Measurements from ENCODE around the gene TNRC6A. TPM values are rescaled to one million over a fixed set of nuclear protein-coding genes. Genes with fewer than 3 reads are reported as not detected.

Gene TNRC6A
- total and polyA plus RNA-seq, 9 of the 15 experiments (the other 6 are each of a cell fraction or from before 2014, with no cell fraction given): 3.4 to 32.1 (median 26.6) TPM

DNA sequence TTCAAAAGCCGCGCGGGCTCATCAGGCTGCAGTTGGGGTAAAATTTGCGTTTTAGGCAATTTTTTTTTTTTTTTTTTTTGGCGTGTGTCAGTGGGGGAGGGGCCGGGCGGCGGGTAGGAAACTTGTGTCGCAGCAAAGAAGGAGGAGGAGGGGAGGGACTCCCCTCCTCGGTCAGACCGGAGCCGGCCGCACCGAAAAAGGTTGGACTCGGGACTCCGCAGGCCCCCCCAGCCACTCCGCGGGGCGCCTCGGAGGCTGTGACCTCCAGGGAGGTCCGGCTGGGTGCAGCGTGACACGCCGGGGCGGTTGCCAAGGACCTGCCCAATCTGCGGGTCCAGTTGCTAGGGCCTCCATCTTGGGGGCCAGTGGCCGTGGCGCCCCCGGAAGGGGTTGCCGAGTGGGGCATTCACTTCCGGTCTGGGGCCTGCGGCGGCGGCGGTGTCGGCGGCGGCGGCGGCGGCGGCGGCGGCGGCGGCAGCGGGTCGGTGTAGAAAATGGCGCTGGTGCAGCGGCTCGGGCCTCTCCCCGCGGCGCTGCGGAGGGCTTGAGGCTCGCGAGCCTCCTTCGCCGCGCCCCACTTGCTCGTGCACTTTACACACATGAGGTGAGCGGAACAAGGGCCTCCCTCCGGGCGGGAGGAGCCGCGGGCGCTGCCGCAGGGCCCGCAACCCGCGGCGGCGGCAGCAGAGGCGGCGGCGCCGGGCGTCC is at the start of gene TNRC6A (continued):
- TF ChIP-seq, protein P1, sequence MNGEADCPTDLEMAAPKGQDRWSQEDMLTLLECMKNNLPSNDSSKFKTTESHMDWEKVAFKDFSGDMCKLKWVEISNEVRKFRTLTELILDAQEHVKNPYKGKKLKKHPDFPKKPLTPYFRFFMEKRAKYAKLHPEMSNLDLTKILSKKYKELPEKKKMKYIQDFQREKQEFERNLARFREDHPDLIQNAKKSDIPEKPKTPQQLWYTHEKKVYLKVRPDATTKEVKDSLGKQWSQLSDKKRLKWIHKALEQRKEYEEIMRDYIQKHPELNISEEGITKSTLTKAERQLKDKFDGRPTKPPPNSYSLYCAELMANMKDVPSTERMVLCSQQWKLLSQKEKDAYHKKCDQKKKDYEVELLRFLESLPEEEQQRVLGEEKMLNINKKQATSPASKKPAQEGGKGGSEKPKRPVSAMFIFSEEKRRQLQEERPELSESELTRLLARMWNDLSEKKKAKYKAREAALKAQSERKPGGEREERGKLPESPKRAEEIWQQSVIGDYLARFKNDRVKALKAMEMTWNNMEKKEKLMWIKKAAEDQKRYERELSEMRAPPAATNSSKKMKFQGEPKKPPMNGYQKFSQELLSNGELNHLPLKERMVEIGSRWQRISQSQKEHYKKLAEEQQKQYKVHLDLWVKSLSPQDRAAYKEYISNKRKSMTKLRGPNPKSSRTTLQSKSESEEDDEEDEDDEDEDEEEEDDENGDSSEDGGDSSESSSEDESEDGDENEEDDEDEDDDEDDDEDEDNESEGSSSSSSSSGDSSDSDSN (IDR thresholded peaks at IDR 0.05; ENCODE audit: borderline replicate concordance in 1 of 2, low read depth in 2 of 2, low read length in 2 of 2): peak; percentile 7 to 42; a peak in 3 of 4 replicates
- 0 out of 2 replicates have a peak, but pooled peaks have one; percentile 54 for TF ChIP-seq ZNF644 (tag; IDR thresholded peaks at IDR 0.05; ENCODE audit: low read depth)
- no peak for TF ChIP-seq ELF2 (CRISPR knock-in tag; IDR thresholded peaks at IDR 0.05)
- TF ChIP-seq ELF1 (tag; IDR thresholded peaks at IDR 0.05): peak; percentile 65
- peak; percentile 88 for TF ChIP-seq CTBP1 (IDR thresholded peaks at IDR 0.05; ENCODE audit: borderline replicate concordance)
- TF ChIP-seq, protein P2, sequence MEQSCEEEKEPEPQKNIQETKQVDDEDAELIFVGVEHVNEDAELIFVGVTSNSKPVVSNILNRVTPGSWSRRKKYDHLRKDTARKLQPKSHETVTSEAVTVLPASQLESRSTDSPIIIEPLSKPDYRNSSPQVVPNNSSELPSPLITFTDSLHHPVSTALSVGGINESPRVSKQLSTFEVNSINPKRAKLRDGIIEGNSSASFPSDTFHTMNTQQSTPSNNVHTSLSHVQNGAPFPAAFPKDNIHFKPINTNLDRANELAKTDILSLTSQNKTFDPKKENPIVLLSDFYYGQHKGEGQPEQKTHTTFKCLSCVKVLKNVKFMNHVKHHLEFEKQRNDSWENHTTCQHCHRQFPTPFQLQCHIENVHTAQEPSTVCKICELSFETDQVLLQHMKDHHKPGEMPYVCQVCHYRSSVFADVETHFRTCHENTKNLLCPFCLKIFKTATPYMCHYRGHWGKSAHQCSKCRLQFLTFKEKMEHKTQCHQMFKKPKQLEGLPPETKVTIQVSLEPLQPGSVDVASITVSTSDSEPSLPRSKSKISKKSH (CRISPR knock-in tag; IDR thresholded peaks at IDR 0.05): no peak
- TF ChIP-seq, protein P3, sequence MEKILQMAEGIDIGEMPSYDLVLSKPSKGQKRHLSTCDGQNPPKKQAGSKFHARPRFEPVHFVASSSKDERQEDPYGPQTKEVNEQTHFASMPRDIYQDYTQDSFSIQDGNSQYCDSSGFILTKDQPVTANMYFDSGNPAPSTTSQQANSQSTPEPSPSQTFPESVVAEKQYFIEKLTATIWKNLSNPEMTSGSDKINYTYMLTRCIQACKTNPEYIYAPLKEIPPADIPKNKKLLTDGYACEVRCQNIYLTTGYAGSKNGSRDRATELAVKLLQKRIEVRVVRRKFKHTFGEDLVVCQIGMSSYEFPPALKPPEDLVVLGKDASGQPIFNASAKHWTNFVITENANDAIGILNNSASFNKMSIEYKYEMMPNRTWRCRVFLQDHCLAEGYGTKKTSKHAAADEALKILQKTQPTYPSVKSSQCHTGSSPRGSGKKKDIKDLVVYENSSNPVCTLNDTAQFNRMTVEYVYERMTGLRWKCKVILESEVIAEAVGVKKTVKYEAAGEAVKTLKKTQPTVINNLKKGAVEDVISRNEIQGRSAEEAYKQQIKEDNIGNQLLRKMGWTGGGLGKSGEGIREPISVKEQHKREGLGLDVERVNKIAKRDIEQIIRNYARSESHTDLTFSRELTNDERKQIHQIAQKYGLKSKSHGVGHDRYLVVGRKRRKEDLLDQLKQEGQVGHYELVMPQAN (IDR thresholded peaks at IDR 0.05; ENCODE audit: borderline replicate concordance): peak; percentile 80
- TF ChIP-seq, protein P4, sequence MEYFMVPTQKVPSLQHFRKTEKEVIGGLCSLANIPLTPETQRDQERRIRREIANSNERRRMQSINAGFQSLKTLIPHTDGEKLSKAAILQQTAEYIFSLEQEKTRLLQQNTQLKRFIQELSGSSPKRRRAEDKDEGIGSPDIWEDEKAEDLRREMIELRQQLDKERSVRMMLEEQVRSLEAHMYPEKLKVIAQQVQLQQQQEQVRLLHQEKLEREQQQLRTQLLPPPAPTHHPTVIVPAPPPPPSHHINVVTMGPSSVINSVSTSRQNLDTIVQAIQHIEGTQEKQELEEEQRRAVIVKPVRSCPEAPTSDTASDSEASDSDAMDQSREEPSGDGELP (CRISPR knock-in tag; IDR thresholded peaks at IDR 0.05; ENCODE audit: borderline replicate concordance): peak; percentile 61; the same call in 1 of the 2 replicates
- TF ChIP-seq RUNX1 (IDR thresholded peaks at IDR 0.05; ENCODE audit: low read depth): 0 out of 2 replicates have a peak, but pooled peaks have one; percentile 22
- TF ChIP-seq, protein P5, sequence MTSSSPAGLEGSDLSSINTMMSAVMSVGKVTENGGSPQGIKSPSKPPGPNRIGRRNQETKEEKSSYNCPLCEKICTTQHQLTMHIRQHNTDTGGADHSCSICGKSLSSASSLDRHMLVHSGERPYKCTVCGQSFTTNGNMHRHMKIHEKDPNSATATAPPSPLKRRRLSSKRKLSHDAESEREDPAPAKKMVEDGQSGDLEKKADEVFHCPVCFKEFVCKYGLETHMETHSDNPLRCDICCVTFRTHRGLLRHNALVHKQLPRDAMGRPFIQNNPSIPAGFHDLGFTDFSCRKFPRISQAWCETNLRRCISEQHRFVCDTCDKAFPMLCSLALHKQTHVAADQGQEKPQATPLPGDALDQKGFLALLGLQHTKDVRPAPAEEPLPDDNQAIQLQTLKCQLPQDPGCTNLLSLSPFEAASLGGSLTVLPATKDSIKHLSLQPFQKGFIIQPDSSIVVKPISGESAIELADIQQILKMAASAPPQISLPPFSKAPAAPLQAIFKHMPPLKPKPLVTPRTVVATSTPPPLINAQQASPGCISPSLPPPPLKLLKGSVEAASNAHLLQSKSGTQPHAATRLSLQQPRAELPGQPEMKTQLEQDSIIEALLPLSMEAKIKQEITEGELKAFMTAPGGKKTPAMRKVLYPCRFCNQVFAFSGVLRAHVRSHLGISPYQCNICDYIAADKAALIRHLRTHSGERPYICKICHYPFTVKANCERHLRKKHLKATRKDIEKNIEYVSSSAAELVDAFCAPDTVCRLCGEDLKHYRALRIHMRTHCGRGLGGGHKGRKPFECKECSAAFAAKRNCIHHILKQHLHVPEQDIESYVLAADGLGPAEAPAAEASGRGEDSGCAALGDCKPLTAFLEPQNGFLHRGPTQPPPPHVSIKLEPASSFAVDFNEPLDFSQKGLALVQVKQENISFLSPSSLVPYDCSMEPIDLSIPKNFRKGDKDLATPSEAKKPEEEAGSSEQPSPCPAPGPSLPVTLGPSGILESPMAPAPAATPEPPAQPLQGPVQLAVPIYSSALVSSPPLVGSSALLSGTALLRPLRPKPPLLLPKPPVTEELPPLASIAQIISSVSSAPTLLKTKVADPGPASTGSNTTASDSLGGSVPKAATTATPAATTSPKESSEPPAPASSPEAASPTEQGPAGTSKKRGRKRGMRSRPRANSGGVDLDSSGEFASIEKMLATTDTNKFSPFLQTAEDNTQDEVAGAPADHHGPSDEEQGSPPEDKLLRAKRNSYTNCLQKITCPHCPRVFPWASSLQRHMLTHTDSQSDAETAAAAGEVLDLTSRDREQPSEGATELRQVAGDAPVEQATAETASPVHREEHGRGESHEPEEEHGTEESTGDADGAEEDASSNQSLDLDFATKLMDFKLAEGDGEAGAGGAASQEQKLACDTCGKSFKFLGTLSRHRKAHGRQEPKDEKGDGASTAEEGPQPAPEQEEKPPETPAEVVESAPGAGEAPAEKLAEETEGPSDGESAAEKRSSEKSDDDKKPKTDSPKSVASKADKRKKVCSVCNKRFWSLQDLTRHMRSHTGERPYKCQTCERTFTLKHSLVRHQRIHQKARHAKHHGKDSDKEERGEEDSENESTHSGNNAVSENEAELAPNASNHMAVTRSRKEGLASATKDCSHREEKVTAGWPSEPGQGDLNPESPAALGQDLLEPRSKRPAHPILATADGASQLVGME (CRISPR knock-in tag; IDR thresholded peaks at IDR 0.05): peak; percentile 94
- peak; percentile 87 for TF ChIP-seq RBBP5 (IDR thresholded peaks at IDR 0.05; ENCODE audit: borderline replicate concordance, insufficient read depth, low read length, poor library complexity, severe bottlenecking)
- TF ChIP-seq HDAC1 (IDR thresholded peaks at IDR 0.05): peak in 1 of 2 experiments; percentile 89; a peak in 2 of 4 replicates
- peak; percentile 48 for TF ChIP-seq CREM (IDR thresholded peaks at IDR 0.05; ENCODE audit: low read depth)
